Liver (tissue), 3 donors: ENCODE results near the gene MISP3.

Source experiments
- CTCF ChIP-seq: fragments of 150-350 bp; IDR thresholded peaks from 2 replicates; pipeline ENCODE4 v1.5.1; 2017; ENCODE audit warnings: improper control_type of control experiment, low read depth, low read length; ENCODE audit not compliant: missing input control
- GABPA ChIP-seq, 2 donors: IDR thresholded peaks in 1 of 2; conservative IDR thresholded peaks in 1 of 2; 2 replicates each; pipeline ENCODE4 v1.6.1; 2016; ENCODE audit warnings: antibody characterized with exemption in 2 of 2, mild to moderate bottlenecking in 1 of 2, moderate library complexity in 1 of 2
- RAD21 ChIP-seq, 2 donors: IDR thresholded peaks; 2 replicates each; pipeline ENCODE4 v1.6.1; 2016; ENCODE audit warnings: antibody characterized with exemption in 2 of 2, mild to moderate bottlenecking in 2 of 2
- TAF1 ChIP-seq: conservative IDR thresholded peaks from 2 replicates; pipeline ENCODE4 v1.6.1; 2016; ENCODE audit warnings: antibody characterized with exemption, mild to moderate bottlenecking
- YY1 ChIP-seq: IDR thresholded peaks from 2 replicates; pipeline ENCODE4 v1.6.1; 2016; ENCODE audit warnings: antibody characterized with exemption, mild to moderate bottlenecking
- donor health status: healthy.
- donor health status: healthy.

- no peak for TF ChIP-seq CTCF
- no peak for TF ChIP-seq GABPA (IDR thresholded peaks at IDR 0.05 in 1 of 2, conservative IDR thresholded peaks at IDR 0.05 in 1 of 2)
- no peak for TF ChIP-seq YY1
- TF ChIP-seq RAD21 (IDR thresholded peaks at IDR 0.05) = no peak
- TF ChIP-seq TAF1 = no peak
Measured at GRCh38 chr19:14070268-14071050, 2.1 kb upstream of the MISP3 start.
